ENCODE measurements around the gene METAP1D.

The METAP1D gene

DNA sequence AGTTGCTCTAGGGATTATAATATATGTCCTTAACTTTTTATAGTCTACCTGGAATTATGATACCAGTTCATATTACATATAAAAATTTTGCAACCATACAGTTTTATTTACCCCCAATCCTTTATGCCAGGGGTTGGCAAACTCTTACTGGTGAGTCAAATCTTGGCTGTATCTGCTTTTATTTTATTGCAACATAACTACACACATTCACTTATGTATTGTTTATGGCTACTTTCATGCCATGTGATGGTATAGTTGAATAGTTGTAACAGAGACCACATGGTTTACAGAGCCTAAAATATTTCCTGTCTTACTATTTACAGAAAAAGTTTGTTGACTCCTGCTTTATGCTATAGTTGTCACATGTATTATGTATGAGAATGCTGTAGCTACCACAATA is 128.7 kb downstream of the METAP1D start:
- Histone ChIP-seq H3K9ac (ENCODE audit: low read depth, low read length) (no peak overlapping the region), H3K4me1 (ENCODE audit: control insufficient read depth, insufficient read depth, low read length) (peaks cover 15% of the 10 kb centered on the region), H3K9me3 (ENCODE audit: control insufficient read depth, insufficient read depth, low read length) (no peaks in the 10 kb centered on the region)

DNA sequence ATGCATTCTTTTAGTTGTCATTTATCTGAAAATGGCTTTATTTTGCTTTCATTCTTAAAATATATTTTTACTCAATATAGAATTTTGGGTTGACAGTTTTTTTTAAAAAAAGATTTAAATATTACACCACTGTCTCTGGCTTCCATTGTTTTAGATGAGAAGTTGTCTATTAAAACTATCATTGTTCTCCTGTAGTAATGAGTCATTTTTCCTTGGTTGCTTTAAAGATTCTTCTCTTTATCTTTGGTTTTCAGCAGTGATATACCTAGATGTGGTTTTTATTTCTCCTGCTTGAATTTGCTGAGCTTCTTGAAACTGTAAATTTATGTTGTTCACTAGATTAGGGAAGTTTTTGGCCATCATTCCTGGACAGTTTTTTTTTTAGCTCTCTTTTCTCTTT is 129.7 kb downstream of the METAP1D start:
- Histone ChIP-seq H3K36me3 (ENCODE audit: control insufficient read depth, insufficient read depth, low read length) (no peaks in the 10 kb centered on the region), H3K9ac (ENCODE audit: low read depth, low read length) (no peak overlapping the region), H3K4me1 (ENCODE audit: control insufficient read depth, insufficient read depth, low read length) (peaks cover 15% of the 10 kb centered on the region), H3K9me3 (ENCODE audit: control insufficient read depth, insufficient read depth, low read length) (no peaks in the 10 kb centered on the region), H3K27me3 (ENCODE audit: control insufficient read depth, insufficient read depth, low read length) (no peaks in the 10 kb centered on the region), H3K4me3 (ENCODE audit: low read depth, low read length) (no peak overlapping the region)

More for the DNA sequence above, 128.7 kb downstream of the METAP1D start:
- no peaks in the 10 kb centered on the region for H3K36me3 ChIP-seq (ENCODE audit: control insufficient read depth, insufficient read depth, low read length)
- H3K27me3 ChIP-seq (ENCODE audit: control insufficient read depth, insufficient read depth, low read length), result no peaks in the 10 kb centered on the region
- no peak overlapping the region for H3K4me3 ChIP-seq (ENCODE audit: low read depth, low read length)
